Measurements from ENCODE around the gene GCAT.

DNA sequence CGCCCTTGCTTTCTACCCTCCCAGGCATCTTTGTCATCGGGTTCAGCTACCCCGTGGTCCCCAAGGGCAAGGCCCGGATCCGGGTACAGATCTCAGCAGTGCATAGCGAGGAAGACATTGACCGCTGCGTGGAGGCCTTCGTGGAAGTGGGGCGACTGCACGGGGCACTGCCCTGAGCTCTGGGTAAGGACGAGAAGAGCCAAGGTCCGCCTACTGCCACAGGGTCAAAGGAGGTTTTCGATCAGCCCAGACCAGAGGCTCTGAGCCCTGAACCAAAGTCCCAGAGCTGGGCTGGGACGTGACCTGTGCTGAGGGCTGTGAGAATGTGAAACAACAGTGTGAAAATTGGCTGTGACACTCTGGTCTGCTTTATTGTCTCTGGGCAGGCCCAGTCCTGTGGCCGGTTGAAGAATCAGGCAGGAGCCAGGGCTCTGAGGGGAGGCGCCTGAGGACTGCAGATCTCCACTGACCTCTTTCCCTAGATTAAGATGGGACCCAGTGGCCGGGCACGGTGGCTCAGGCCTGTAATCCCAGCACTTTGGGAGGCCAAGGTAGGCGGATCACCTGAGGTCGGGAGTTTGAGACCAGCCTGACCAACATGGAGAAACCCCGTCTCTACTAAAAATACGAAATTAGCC is 8.9 kb downstream of the GCAT start:
- TF ChIP-seq, protein P1, sequence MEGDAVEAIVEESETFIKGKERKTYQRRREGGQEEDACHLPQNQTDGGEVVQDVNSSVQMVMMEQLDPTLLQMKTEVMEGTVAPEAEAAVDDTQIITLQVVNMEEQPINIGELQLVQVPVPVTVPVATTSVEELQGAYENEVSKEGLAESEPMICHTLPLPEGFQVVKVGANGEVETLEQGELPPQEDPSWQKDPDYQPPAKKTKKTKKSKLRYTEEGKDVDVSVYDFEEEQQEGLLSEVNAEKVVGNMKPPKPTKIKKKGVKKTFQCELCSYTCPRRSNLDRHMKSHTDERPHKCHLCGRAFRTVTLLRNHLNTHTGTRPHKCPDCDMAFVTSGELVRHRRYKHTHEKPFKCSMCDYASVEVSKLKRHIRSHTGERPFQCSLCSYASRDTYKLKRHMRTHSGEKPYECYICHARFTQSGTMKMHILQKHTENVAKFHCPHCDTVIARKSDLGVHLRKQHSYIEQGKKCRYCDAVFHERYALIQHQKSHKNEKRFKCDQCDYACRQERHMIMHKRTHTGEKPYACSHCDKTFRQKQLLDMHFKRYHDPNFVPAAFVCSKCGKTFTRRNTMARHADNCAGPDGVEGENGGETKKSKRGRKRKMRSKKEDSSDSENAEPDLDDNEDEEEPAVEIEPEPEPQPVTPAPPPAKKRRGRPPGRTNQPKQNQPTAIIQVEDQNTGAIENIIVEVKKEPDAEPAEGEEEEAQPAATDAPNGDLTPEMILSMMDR (IDR thresholded peaks at IDR 0.05): no peak
- no peak for TF ChIP-seq POLR2A (IDR thresholded peaks at IDR 0.05)

Measured in esophagus squamous epithelium (tissue), 4 donors.